PC-9 (cell line): Measurements from ENCODE around the gene BRD8. TPM values are rescaled to one million over a fixed set of nuclear protein-coding genes. Genes with fewer than 3 reads are reported as not detected.

ENCODE experiments used
- BruUV-seq: library from RNA; stranded (reverse); fragments of 400-500 nt; replicated peaks from 2 replicates; lab custom pipeline; 2021; lab: Mats Ljungman, UMichigan
- CTCF ChIA-PET: fragments of 300-600 bp; sonication (Branson Sonifier 250); formaldehyde crosslinking; loops from one replicate; lab custom pipeline; 2022; ENCODE audit warnings: antibody characterized with exemption; lab: Charles Lee
- POLR2A ChIA-PET: fragments of 300-600 bp; sonication (Branson Sonifier 250); formaldehyde crosslinking; loops from one replicate; lab custom pipeline; 2022; ENCODE audit warnings: antibody characterized with exemption; ENCODE audit not compliant: unreplicated experiment; lab: Charles Lee
- DNase-seq, 2 experiments: peaks; one replicate each; pipeline versions ENCODE4 v3.0.0 to v3.0.0-alpha.2; 2015 to 2022; ENCODE audit warnings: mixed read lengths in 1 of 2
- H2AFZ ChIP-seq: fragments of 200-600 bp; sonication (generic); 2 replicates; pipeline ENCODE4 v1.8.1; 2017; ENCODE audit warnings: antibody characterized with exemption
- H3F3A ChIP-seq: fragments of 200-600 bp; sonication (generic); 2 replicates; pipeline ENCODE4 v1.8.1; 2017; ENCODE audit warnings: antibody characterized with exemption, mild to moderate bottlenecking, low read depth; ENCODE audit not compliant: insufficient read depth
- H3K27ac ChIP-seq: fragments of 200-600 bp; sonication (generic); 2 replicates; pipeline ENCODE4 v1.6.1; 2016; ENCODE audit warnings: mixed run types
- H3K27me3 ChIP-seq: fragments of 200-600 bp; sonication (generic); 2 replicates; pipeline ENCODE4 v1.6.1; 2016; ENCODE audit warnings: low read depth, mixed run types; ENCODE audit not compliant: insufficient read depth
- H3K36me3 ChIP-seq: fragments of 200-600 bp; sonication (generic); 2 replicates; pipeline ENCODE4 v1.6.1; 2016; ENCODE audit warnings: low read depth, mixed run types
- H3K4me1 ChIP-seq: fragments of 200-600 bp; sonication (generic); replicated peaks from 2 replicates; pipeline ENCODE4 v1.6.1; 2016; ENCODE audit warnings: mixed run types; ENCODE audit not compliant: insufficient read depth
- H3K4me2 ChIP-seq: fragments of 200-600 bp; sonication (generic); 2 replicates; pipeline ENCODE4 v1.6.1; 2017; ENCODE audit warnings: mixed run types
- H3K4me3 ChIP-seq: fragments of 200-600 bp; sonication (generic); 2 replicates; pipeline ENCODE4 v1.6.1; 2016; ENCODE audit warnings: mixed run types
- H3K79me2 ChIP-seq: fragments of 200-600 bp; sonication (generic); 2 replicates; pipeline ENCODE4 v1.6.1; 2017; ENCODE audit warnings: low read depth, mixed run types
- H3K9me2 ChIP-seq: fragments of 200-600 bp; sonication (generic); 2 replicates; pipeline ENCODE4 v1.8.1; 2017; ENCODE audit warnings: mild to moderate bottlenecking; ENCODE audit not compliant: insufficient read depth
- H3K9me3 ChIP-seq: fragments of 200-600 bp; sonication (generic); 2 replicates; pipeline ENCODE4 v1.8.1; 2016; ENCODE audit warnings: low read depth; ENCODE audit not compliant: insufficient read depth
- H4K20me1 ChIP-seq: fragments of 200-600 bp; sonication (generic); 2 replicates; pipeline ENCODE4 v1.8.1; 2017; ENCODE audit not compliant: insufficient read depth
- CTCF ChIP-seq: fragments of 200-600 bp; sonication (generic); conservative IDR thresholded peaks from 2 replicates; pipeline ENCODE4 v1.6.1; 2017; ENCODE audit warnings: mixed run types, antibody characterized with exemption, mild to moderate bottlenecking, moderate library complexity
- EZH2 ChIP-seq: fragments of 200-600 bp; sonication (generic); IDR thresholded peaks from 2 replicates; pipeline ENCODE4 v1.8.0; 2017; ENCODE audit warnings: antibody characterized with exemption, low read depth
- intact Hi-C: fragments of 100-400 bp; cut with micrococcal nuclease; formaldehyde crosslinking; loops from one replicate; pipeline ENCODE4 v1.10.0; 2022; ENCODE audit not compliant: unreplicated experiment
- total RNA-seq: library from RNA; stranded (reverse); gene quantifications from 2 replicates; pipeline ENCODE4 v1.2.3, GENCODE V29; 2021

Gene BRD8
- total RNA-seq, 1 experiment from 2014 or later: 171 TPM

- Histone ChIP-seq H3K4me3 (peak within 1 kb of the TSS; percentile 93), H2AFZ (peak within 1 kb of the TSS; percentile 93), H3F3A (0 out of 2 replicates have a peak, but pooled peaks cover 5% of the 10 kb centered on the region), H3K4me2 (peak within 1 kb of the TSS; percentile 82), H3K4me1 (peaks cover 8% of the 10 kb centered on the region), H3K27me3 (no peaks in the 10 kb centered on the region), H3K9me3 (no peaks in the 10 kb centered on the region), H3K36me3 (no peaks in the 10 kb centered on the region), H3K79me2 (peaks cover 45% of the 10 kb centered on the region), H3K27ac (no peak within 1 kb of the TSS), H3K9me2 (no peaks in the 10 kb centered on the region), H4K20me1 (no peaks in the 10 kb centered on the region)
- intact Hi-C loops: loop anchor here (2.0 kb wide), 1 partner anchor 35 kb away; the partner anchor contains the start of genes BRD8 and KIF20A
- CTCF ChIA-PET: interaction anchor here (0.7 kb wide), 2 partner anchors 139 to 236 kb away, joined by 3 read pairs; partner anchors contain the start of gene KDM3B
- DNase-seq: peak; percentile 93 to 97
- no peak for TF ChIP-seq CTCF
- no peak for TF ChIP-seq EZH2
- BruUV-seq: TSS peak; percentile 34
- POLR2A ChIA-PET: interaction anchor here (0.5 to 0.7 kb wide), 6 partner anchors 33 to 1337 kb away, joined by 4 to 5 read pairs (median 4); partner anchors contain the start of gene KIF20A
Measured at GRCh38 chr5:138213161-138214029, 35.0 kb upstream of the BRD8 start, which contains the start of gene CDC23. CDC23 (minus strand) TSS chr5:138213323; CDS start chr5:138213312, 11 bp downstream.

GRCh38 chr5:138212828-138213160 lies 34.4 kb upstream of the BRD8 start:
- peaks cover 45% of the 10 kb centered on the region for H3K79me2 ChIP-seq
- POLR2A ChIA-PET: interaction anchor here (0.7 kb wide), 3 partner anchors 48 to 1170 kb away, joined by 4 to 5 read pairs (median 5); partner anchors contain the start of gene SLC23A1

More at GRCh38 chr5:138212828-138213160, 34.4 kb upstream of the BRD8 start:
- DNase-seq: no peak
- no peaks in the 10 kb centered on the region for H3K27me3 ChIP-seq
- H3F3A ChIP-seq: 0 out of 2 replicates have a peak, but pooled peaks cover 5% of the 10 kb centered on the region
- H3K4me1 ChIP-seq: peaks cover 8% of the 10 kb centered on the region
- BruUV-seq: TSS peak; percentile 57
- H3K9me2 ChIP-seq: no peaks in the 10 kb centered on the region
- TF ChIP-seq CTCF: no peak
- TF ChIP-seq EZH2: no peak
- H4K20me1 ChIP-seq: no peaks in the 10 kb centered on the region
- peak overlapping the region; percentile 93 for H3K4me3 ChIP-seq
- H3K36me3 ChIP-seq: no peaks in the 10 kb centered on the region
- H3K9me3 ChIP-seq: no peaks in the 10 kb centered on the region
- H3K4me2 ChIP-seq: peak overlapping the region; percentile 82
- H3K27ac ChIP-seq: no peak overlapping the region
- intact Hi-C loops: loop anchor here (2.0 kb wide), 1 partner anchor 34 kb away; the partner anchor contains the start of genes BRD8 and KIF20A
- CTCF ChIA-PET: no interaction called here
- H2AFZ ChIP-seq: peak overlapping the region; percentile 93
